ENCODE measurements around the gene ETV3.
"Not testable (repeated sequence)": the region's sequence is repeated elsewhere in the genome, so short reads cannot be mapped to it uniquely, and the experiment has no call there.

ETV3 gene

DNA sequence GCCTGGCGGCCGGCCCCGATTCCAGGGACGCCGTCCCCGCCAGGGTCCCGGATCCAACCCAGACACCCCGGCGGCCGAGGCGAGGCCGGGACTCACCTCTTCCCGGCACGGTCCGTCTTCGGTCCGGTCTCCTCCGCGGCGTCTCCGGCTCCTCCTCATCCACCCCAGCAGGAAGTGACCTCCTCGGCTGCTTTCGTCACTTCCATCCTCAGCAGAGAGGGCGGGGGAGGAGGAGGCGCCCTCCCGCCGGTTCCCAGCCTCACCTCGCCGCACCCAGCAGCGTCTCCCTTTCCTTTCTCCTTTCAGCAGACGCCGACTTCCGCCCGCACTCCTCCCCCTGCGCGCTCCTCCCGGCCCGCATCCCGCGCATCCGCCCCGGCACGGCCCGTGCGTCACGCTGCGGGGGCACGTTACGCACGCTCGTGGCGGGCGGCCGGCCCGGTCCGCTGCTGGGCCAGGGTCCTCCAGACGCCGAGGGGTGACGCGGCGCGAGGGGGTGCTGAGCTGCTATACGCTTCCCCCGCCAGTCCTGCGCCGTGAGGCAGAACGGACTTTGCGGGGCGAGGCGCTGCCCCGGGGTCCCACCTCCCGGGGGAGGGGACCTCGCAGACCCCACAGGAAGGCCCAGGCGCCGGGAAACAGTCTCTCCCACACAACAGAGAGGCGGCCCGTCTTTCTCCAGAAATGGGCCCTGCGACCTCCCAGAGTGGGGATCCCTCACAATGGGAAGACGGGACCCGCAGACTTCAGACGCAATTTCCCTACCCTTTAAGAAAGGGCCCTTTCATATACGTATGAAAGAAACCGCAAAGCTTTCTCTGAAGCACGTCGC is at the start of gene ETV3:
ETV3 (minus strand) TSS at position 176 of the 832 bp plus-strand sequence. CDS start 2,043 bp downstream, outside the sequence.
- DNase-seq (ENCODE audit: low read depth) = peak; percentile 53
- TF ChIP-seq, protein P1, sequence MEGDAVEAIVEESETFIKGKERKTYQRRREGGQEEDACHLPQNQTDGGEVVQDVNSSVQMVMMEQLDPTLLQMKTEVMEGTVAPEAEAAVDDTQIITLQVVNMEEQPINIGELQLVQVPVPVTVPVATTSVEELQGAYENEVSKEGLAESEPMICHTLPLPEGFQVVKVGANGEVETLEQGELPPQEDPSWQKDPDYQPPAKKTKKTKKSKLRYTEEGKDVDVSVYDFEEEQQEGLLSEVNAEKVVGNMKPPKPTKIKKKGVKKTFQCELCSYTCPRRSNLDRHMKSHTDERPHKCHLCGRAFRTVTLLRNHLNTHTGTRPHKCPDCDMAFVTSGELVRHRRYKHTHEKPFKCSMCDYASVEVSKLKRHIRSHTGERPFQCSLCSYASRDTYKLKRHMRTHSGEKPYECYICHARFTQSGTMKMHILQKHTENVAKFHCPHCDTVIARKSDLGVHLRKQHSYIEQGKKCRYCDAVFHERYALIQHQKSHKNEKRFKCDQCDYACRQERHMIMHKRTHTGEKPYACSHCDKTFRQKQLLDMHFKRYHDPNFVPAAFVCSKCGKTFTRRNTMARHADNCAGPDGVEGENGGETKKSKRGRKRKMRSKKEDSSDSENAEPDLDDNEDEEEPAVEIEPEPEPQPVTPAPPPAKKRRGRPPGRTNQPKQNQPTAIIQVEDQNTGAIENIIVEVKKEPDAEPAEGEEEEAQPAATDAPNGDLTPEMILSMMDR (IDR thresholded peaks at IDR 0.05; ENCODE audit: low read depth, low read length, missing control alignments) = no peak
- peak within 1 kb of the TSS; percentile 68 for H3K4me3 ChIP-seq (ENCODE audit: low read depth, low read length)

- TF ChIP-seq, protein P1 (IDR thresholded peaks at IDR 0.05; ENCODE audit: low read depth, low read length, missing control alignments) = no peak
- no peak for DNase-seq (ENCODE audit: low read depth)
- H3K4me3 ChIP-seq (ENCODE audit: low read depth, low read length) = no peak overlapping the region
These were observed 48.2 kb upstream of the ETV3 start for GRCh38 chr1:157186281-157186992.

GRCh38 chr1:157183870-157184269 is 45.7 kb upstream of the ETV3 start:
- no peak overlapping the region for H3K4me3 ChIP-seq (ENCODE audit: low read depth, low read length)
- TF ChIP-seq, protein P1 (IDR thresholded peaks at IDR 0.05; ENCODE audit: low read depth, low read length, missing control alignments) = no peak
- DNase-seq (ENCODE audit: low read depth) = no peak

DNA sequence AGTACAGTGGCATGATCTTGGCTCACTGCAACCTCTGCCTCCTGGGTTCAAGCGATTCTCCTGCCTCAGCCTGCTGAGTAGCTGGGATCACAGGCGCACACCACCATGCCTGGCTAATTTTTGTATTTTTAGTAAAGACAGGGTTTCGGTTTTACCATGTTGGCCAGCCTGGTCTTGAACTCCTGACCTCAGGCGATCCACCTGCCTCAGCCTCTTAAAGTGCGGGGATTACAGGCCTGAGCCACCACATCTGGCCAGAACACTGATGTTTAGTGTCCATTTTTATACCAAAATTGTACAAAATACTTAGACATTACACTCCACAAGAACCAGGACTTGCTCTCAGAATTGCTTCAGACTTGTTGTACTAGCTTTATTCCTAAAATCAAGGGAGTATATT is 44.2 kb upstream of the ETV3 start:
- not testable (repeated sequence) for DNase-seq (ENCODE audit: low read depth); H3K4me3 ChIP-seq (ENCODE audit: low read depth, low read length)

DNA sequence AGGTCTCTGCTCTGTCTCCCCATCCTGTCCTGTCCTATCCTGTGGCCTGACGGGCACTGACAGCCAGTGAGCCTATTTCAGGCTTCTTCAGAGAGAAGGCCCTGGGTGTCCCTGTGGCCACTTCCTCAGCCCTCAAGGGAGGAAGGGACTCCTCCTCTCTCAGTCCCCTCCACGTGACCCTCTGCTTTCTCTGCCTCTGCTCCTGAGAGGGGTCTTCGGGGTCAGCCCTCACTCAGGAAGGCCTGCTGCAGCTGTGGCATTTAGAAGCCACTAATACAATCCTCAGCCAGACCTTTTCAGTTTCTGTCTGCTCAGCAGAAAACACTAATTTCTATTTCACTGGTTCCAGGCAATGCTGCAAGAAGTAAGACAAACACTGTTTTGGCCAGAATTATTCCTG is 43.6 kb upstream of the ETV3 start:
- TF ChIP-seq, protein P1 (IDR thresholded peaks at IDR 0.05; ENCODE audit: low read depth, low read length, missing control alignments) = no peak
- H3K4me3 ChIP-seq (ENCODE audit: low read depth, low read length) = no peak overlapping the region; the same call in 1 of the 2 replicates

DNA sequence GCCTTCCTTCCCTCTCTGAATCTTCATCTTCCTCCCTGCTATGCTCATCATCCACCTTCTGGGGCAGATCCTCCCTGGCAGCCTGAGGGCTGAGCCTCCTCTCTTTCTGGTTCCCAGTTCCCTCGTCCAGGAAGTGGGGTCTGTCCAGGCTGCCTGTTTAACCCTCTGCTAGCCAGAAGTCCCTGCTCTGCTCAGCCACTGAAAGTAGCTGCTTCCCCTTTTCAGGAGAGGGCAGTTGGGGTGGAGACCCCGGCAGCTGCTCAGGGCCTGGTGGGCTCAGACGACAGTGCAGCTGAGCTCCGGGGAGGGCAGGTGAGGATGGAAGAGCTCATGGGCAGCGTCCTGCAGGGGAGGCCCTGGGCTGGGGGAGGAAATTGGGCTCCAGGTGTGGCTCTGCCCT is 43.1 kb upstream of the ETV3 start:
- TF ChIP-seq, protein P1 (IDR thresholded peaks at IDR 0.05; ENCODE audit: low read depth, low read length, missing control alignments) = no peak
- DNase-seq (ENCODE audit: low read depth) = no peak
- H3K4me3 ChIP-seq (ENCODE audit: low read depth, low read length) = no peak overlapping the region

More for the DNA sequence above, 43.6 kb upstream of the ETV3 start:
- DNase-seq (ENCODE audit: low read depth) = no peak

DNA sequence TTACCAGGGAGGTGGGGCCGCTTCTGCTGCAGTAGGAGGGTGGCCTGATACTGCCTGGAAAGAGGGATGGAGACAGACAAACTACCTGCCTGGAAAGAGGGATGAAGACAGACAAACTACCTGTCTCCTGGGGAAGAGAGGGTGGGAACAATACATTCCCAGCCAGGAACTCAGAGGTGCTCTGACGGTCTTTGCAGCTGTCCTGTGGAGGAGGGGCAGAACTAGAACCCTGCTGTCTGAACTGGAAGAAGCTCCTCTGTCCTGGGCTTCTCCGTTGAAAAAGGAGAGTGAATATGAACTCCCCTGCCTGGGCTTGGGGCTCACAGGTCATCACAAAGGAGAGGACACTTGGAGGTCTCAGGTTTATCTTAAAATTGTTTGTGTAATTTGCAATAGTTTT is 40.3 kb upstream of the ETV3 start:
- H3K4me3 ChIP-seq (ENCODE audit: low read depth, low read length) = no peak overlapping the region
- DNase-seq (ENCODE audit: low read depth) = no peak
- TF ChIP-seq, protein P1 (IDR thresholded peaks at IDR 0.05; ENCODE audit: low read depth, low read length, missing control alignments) = no peak

All from GM12864 (cell line).